SK-N-SH treated with all-trans-retinoic acid at 6 μM for 48 hours (cell line): ENCODE results near the gene STX11.

Experiments used
- BACH2 ChIP-seq: fragments of 250-450 bp; sonication (Bioruptor Pico); IDR thresholded peaks from 2 replicates; pipeline ENCODE4 v1.9.0; 2021; ENCODE audit warnings: mild to moderate bottlenecking, borderline replicate concordance
- ISL1 ChIP-seq: fragments of 250-450 bp; sonication (Bioruptor Pico); IDR thresholded peaks from 2 replicates; pipeline ENCODE4 v2.1.2; 2022; ENCODE audit warnings: mild to moderate bottlenecking, moderate library complexity
- OSR1 ChIP-seq: fragments of 250-450 bp; sonication (Bioruptor Pico); IDR thresholded peaks from 2 replicates; pipeline ENCODE4 v1.8.0; 2022; ENCODE audit warnings: moderate library complexity, mild to moderate bottlenecking, inconsistent platforms
- ZFP3 ChIP-seq: fragments of 250-450 bp; sonication (Bioruptor Pico); IDR thresholded peaks from 2 replicates; pipeline ENCODE4 v1.5.0; 2020; ENCODE audit warnings: mild to moderate bottlenecking, moderate library complexity
- ZNF565 ChIP-seq: fragments of 450-650 bp; formaldehyde crosslinking; conservative IDR thresholded peaks from 2 replicates; pipeline ENCODE4 v1.5.0; 2020; ENCODE audit warnings: low read depth, mild to moderate bottlenecking, moderate library complexity
- TF ChIP-seq, protein P1 (sequence below): fragments of 250-450 bp; sonication (Bioruptor Pico); IDR thresholded peaks from 2 replicates; pipeline ENCODE4 v1.8.0; 2020; ENCODE audit warnings: mild to moderate bottlenecking, moderate library complexity, borderline replicate concordance
- TF ChIP-seq, protein P2 (sequence below): fragments of 250-450 bp; sonication (Bioruptor Pico); IDR thresholded peaks from 2 replicates; pipeline ENCODE4 v1.8.0; 2021; ENCODE audit warnings: low read depth, mild to moderate bottlenecking, moderate library complexity, borderline replicate concordance

DNA sequence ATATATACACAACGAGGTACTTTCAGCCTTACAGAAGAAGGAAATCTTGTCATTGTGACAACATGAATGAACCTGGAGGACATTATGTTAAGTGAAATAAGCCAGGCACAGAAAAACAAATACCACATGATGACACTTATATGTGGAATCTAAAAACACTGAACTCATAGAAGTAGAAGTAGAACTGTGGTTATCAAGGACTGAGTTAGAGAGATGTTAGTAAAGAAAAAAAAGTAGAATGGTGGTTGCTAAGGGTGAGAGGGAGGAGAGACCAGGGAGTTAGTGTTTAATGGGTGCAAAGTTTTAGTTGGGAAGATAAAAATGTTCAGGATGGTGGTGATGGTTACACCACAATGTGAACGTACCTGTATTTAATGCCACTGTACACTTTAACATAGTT is 4.8 kb upstream of the STX11 start:
- no peak for TF ChIP-seq BACH2 (CRISPR knock-in tag)
- no peak for TF ChIP-seq ZFP3 (CRISPR knock-in tag)
- no peak for TF ChIP-seq ISL1
- TF ChIP-seq, protein P1, sequence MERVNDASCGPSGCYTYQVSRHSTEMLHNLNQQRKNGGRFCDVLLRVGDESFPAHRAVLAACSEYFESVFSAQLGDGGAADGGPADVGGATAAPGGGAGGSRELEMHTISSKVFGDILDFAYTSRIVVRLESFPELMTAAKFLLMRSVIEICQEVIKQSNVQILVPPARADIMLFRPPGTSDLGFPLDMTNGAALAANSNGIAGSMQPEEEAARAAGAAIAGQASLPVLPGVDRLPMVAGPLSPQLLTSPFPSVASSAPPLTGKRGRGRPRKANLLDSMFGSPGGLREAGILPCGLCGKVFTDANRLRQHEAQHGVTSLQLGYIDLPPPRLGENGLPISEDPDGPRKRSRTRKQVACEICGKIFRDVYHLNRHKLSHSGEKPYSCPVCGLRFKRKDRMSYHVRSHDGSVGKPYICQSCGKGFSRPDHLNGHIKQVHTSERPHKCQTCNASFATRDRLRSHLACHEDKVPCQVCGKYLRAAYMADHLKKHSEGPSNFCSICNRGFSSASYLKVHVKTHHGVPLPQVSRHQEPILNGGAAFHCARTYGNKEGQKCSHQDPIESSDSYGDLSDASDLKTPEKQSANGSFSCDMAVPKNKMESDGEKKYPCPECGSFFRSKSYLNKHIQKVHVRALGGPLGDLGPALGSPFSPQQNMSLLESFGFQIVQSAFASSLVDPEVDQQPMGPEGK (CRISPR knock-in tag), result no peak
- no peak for TF ChIP-seq ZNF565
- no peak for TF ChIP-seq OSR1 (CRISPR knock-in tag)
- TF ChIP-seq, protein P2, sequence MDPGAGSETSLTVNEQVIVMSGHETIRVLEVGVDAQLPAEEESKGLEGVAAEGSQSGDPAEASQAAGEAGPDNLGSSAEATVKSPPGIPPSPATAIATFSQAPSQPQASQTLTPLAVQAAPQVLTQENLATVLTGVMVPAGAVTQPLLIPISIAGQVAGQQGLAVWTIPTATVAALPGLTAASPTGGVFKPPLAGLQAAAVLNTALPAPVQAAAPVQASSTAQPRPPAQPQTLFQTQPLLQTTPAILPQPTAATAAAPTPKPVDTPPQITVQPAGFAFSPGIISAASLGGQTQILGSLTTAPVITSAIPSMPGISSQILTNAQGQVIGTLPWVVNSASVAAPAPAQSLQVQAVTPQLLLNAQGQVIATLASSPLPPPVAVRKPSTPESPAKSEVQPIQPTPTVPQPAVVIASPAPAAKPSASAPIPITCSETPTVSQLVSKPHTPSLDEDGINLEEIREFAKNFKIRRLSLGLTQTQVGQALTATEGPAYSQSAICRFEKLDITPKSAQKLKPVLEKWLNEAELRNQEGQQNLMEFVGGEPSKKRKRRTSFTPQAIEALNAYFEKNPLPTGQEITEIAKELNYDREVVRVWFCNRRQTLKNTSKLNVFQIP (CRISPR knock-in tag), result no peak
